ENCODE results near the gene GH1. TPM values are rescaled to one million over a fixed set of nuclear protein-coding genes. Genes with fewer than 3 reads are reported as not detected.

GH1 gene
- total and polyA plus RNA-seq, 7 donors = not detected

DNA sequence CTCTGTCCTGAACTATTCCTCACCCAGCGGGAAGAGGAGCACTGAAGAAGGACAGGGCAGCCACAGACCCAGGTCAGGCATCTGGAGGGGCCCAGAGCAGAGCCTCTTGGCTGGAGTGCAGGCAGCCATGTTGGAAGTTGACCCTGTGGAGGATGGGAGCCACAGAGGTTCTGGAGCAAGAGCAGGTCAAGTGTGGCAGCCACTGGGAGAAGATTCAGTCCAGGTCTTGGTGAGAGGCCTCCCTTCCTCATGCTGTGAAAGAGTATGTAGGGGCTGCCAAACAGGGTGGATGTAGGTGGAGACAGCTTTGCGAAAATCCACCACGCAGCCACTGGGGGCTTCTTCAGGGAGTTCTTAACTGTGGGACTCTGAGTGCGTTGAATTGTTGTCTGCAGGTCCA, 14.1 kb upstream of the GH1 start:
- Histone ChIP-seq H3K4me1 (peaks cover 7% of the 10 kb centered on the region), H3K27ac (no peak overlapping the region), H3K4me3 (no peak overlapping the region), H3K9me3 (no peaks in the 10 kb centered on the region), H3K27me3 (ENCODE audit: insufficient read depth in 3 of 3, low read length in 2 of 3) (no peaks in the 10 kb centered on the region), H3K36me3 (ENCODE audit: insufficient read depth in 1 of 2, low read depth in 1 of 2) (no peaks in the 10 kb centered on the region)
- intact Hi-C loops (cut with DNase I) = loop anchor here in 1 of 2 donors (5.0 kb wide), 1 partner anchor 65 kb away; the partner anchor contains the start of gene PRR29
- no peak for DNase-seq
- TF ChIP-seq, protein P1, sequence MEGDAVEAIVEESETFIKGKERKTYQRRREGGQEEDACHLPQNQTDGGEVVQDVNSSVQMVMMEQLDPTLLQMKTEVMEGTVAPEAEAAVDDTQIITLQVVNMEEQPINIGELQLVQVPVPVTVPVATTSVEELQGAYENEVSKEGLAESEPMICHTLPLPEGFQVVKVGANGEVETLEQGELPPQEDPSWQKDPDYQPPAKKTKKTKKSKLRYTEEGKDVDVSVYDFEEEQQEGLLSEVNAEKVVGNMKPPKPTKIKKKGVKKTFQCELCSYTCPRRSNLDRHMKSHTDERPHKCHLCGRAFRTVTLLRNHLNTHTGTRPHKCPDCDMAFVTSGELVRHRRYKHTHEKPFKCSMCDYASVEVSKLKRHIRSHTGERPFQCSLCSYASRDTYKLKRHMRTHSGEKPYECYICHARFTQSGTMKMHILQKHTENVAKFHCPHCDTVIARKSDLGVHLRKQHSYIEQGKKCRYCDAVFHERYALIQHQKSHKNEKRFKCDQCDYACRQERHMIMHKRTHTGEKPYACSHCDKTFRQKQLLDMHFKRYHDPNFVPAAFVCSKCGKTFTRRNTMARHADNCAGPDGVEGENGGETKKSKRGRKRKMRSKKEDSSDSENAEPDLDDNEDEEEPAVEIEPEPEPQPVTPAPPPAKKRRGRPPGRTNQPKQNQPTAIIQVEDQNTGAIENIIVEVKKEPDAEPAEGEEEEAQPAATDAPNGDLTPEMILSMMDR (IDR thresholded peaks at IDR 0.05) = no peak
- WGBS, 3 donors = 92 to 95% (median 94%) methylated on average over 4 of the region's 4 CpGs
- ATAC-seq = no peak

DNA sequence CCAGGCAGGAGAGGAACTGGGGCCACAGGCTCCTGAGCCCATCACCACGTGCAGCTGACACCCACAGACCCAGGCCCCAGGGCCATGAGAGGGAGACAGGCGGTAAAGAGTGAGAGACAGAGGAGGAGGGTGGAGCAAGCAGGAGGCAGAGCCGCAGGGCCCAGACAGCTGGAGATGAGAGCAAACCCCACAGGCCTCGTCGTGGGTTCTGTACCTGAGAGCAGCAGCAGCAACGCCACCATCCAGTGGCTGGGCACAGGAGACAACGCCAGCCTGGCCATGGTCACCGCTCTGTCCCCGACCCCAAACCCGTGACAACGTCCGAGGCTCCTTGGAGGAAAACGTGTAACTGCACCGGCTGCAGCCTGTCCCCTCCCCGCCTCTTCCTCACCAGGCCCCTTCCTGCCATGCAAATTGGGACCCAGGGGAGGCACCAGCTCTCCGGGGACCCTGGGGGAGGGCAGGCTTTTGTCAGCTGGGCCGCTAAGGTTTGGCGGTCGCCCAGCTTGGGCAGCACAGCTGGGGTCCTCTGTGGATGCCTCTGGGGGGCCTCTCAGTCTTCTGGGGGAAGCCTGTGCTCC, 13.4 kb upstream of the GH1 start, which contains the start of gene CD79B:
Gene CD79B, minus strand, starts transcription at position 351 of the 581 bp plus-strand sequence. Its CDS starts 70 bp downstream, at position 281.
- ATAC-seq (peak in 1 of 4 donors; percentile 2), DNase-seq (peak in 1 of 2 donors; percentile 56)
- H3K36me3 ChIP-seq (ENCODE audit: insufficient read depth in 1 of 2, low read depth in 1 of 2) = no peaks in the 10 kb centered on the region
- H3K27ac ChIP-seq = peak within 1 kb of the TSS; percentile 38
- H3K4me1 ChIP-seq = peaks cover 7% of the 10 kb centered on the region
- 53 to 67% (median 66%) methylated on average over 15 to 19 of the region's 19 CpGs for WGBS, 3 donors
- no peaks in the 10 kb centered on the region for H3K27me3 ChIP-seq (ENCODE audit: insufficient read depth in 3 of 3, low read length in 2 of 3)
- intact Hi-C loops (cut with DNase I) = loop anchor here in 1 of 2 donors (5.0 kb wide), 1 partner anchor 65 kb away; the partner anchor contains the start of gene PRR29
- no peaks in the 10 kb centered on the region for H3K9me3 ChIP-seq
- TF ChIP-seq, protein P1 (IDR thresholded peaks at IDR 0.05) = no peak
- H3K4me3 ChIP-seq = peak within 1 kb of the TSS; percentile 32

DNA sequence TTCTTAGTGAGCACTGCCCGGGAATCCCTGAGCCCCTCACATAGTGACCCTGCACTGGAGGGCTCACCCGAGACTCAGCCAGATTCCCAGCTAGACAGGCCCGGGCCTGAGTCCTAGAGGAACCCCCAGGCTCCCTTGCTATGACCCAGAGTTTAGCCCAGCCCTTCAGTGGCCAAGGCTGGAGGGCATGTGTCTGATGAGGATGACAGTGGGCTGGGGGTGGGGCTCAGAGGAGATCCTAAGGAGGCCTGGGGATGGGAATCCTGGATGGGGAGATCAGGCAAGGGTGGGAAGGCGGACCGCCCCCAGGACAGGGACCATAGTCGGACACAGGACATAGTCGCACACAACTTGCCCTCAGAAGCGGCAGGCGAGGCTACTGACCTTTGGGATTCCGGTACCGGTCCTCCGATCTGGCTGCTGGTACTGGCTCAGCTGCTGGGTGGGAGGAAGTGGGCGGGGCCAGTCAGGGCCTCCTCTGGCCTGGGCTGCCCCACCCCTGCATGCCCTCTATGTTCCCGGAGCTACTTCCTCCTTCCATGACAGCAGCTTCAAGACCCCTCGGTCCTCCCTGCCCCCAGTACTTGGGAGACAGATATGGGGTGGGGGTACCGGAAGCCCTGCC, 12.4 kb upstream of the GH1 start:
- no peaks in the 10 kb centered on the region for H3K27me3 ChIP-seq (ENCODE audit: insufficient read depth in 3 of 3, low read length in 2 of 3)
- peak overlapping the region; percentile 38 for H3K27ac ChIP-seq
- H3K9me3 ChIP-seq = no peaks in the 10 kb centered on the region
- TF ChIP-seq, protein P1 (IDR thresholded peaks at IDR 0.05) = no peak
- intact Hi-C loops (cut with DNase I) = loop anchor here in 1 of 2 donors (5.0 kb wide), 1 partner anchor 66 kb away; the partner anchor contains the start of gene PRR29
- peak; percentile 71 to 83 for DNase-seq
- peak overlapping the region; percentile 32 for H3K4me3 ChIP-seq
- H3K36me3 ChIP-seq (ENCODE audit: insufficient read depth in 1 of 2, low read depth in 1 of 2) = no peaks in the 10 kb centered on the region
- 52 to 66% (median 57%) methylated on average over 14 to 16 of the region's 16 CpGs for WGBS, 3 donors
- ATAC-seq = peak; percentile 20 to 31 (median 24)
- H3K4me1 ChIP-seq = peaks cover 7% of the 10 kb centered on the region

DNA sequence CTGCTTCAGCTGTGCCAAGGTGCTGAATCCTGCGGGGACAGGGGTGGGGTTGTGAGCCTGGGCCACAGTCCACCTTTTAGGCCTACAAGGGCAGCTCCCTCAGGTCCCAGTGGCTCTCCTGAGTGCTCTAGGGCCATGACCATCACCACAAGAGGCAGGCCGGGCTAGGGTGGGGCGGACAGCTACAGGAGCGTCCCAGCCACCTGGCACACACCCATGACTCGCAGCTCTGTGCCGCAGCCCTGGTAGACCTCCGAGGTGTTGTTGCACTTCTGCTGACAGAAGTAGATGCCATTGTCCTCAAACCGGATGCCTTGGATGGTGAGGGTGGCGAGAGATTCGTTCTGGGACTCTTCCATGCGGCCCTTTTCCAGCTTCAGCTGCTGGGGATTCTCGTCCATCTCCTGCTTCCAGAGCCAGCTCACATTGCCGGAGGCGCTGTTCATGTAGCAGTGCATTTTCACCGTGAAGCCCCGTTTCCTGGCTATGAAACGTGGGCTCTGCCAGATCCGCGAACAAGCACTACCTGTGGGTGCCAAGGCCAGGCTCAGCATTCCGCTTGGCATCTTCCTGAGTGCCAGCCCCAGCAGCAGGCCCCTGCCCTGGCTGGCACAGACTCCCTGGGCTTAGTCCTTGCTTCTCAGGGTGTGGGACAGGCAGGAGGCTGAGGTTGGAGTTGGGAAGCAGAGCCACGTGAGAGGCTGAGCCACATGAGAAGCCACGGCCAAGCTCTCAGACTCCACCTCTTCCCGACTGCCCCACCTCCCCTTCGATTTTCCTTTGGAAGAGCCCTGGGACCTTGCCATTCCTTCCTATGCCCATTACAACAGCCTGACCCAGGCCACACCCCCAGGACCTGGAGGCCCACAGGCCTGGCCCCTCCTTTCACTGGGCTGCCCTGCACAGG, 11.5 kb upstream of the GH1 start:
- Histone ChIP-seq H3K36me3 (ENCODE audit: insufficient read depth in 1 of 2, low read depth in 1 of 2) (no peaks in the 10 kb centered on the region), H3K4me1 (peaks cover 7% of the 10 kb centered on the region), H3K9me3 (no peaks in the 10 kb centered on the region), H3K4me3 (no peak overlapping the region), H3K27me3 (ENCODE audit: insufficient read depth in 3 of 3, low read length in 2 of 3) (no peaks in the 10 kb centered on the region), H3K27ac (no peak overlapping the region)
- ATAC-seq = peak in 3 of 4 donors; percentile 7 to 47 (median 29)
- 32 to 48% (median 39%) methylated on average over 24 of the region's 24 CpGs for WGBS, 3 donors
- peak in 1 of 2 donors; percentile 58 for DNase-seq
- TF ChIP-seq, protein P1 (IDR thresholded peaks at IDR 0.05) = no peak
- intact Hi-C loops (cut with DNase I) = loop anchor here in 1 of 2 donors (5.0 kb wide), 1 partner anchor 67 kb away; the partner anchor contains the start of gene PRR29
